KMS-11 (cell line): ENCODE measurements around the gene WDPCP.

Experiments used
- H2AFZ ChIP-seq: fragments of 200-600 bp; sonication (generic); 2 replicates; pipeline ENCODE4 v1.6.1; 2016; ENCODE audit warnings: antibody characterized with exemption, mixed run types, low read depth
- H3K27ac ChIP-seq: fragments of 200-600 bp; sonication (generic); 2 replicates; pipeline ENCODE4 v1.6.1; 2016; ENCODE audit warnings: mild to moderate bottlenecking, mixed run types
- H3K27me3 ChIP-seq: fragments of 200-600 bp; sonication (generic); 2 replicates; pipeline ENCODE4 v1.6.1; 2017; ENCODE audit warnings: mild to moderate bottlenecking, low read depth, mixed run types, moderate library complexity; ENCODE audit not compliant: insufficient read depth
- H3K36me3 ChIP-seq: fragments of 200-600 bp; sonication (generic); 2 replicates; pipeline ENCODE4 v1.6.1; 2017; ENCODE audit warnings: mild to moderate bottlenecking, mixed run types; ENCODE audit not compliant: insufficient read depth
- H3K4me1 ChIP-seq: fragments of 200-600 bp; sonication (generic); 2 replicates; pipeline ENCODE4 v1.6.1; 2016; ENCODE audit warnings: mild to moderate bottlenecking, low read depth, mixed run types; ENCODE audit not compliant: poor library complexity, severe bottlenecking
- H3K4me2 ChIP-seq: fragments of 200-600 bp; sonication (generic); 2 replicates; pipeline ENCODE4 v1.7.0; 2016; ENCODE audit warnings: mild to moderate bottlenecking, mixed run types
- H3K4me3 ChIP-seq: fragments of 200-600 bp; sonication (generic); IDR thresholded peaks from 2 replicates; pipeline ENCODE4 v1.6.1; 2017; ENCODE audit warnings: low read depth, low read length, mixed read lengths; ENCODE audit not compliant: insufficient read depth
- H3K79me2 ChIP-seq: fragments of 200-600 bp; sonication (generic); 2 replicates; pipeline ENCODE4 v1.6.1; 2016; ENCODE audit warnings: low read depth, mixed run types; ENCODE audit not compliant: insufficient read depth
- H3K9ac ChIP-seq: fragments of 200-600 bp; sonication (generic); 2 replicates; pipeline ENCODE4 v1.6.1; 2016; ENCODE audit warnings: mild to moderate bottlenecking, mixed run types
- H4K20me1 ChIP-seq: fragments of 200-600 bp; sonication (generic); 2 replicates; pipeline ENCODE4 v1.6.1; 2016; ENCODE audit warnings: mild to moderate bottlenecking, mixed run types; ENCODE audit not compliant: insufficient read depth
- TF ChIP-seq, protein P1 (sequence below): fragments of 200-600 bp; sonication (generic); conservative IDR thresholded peaks from 2 replicates; pipeline ENCODE4 v1.6.1; 2017; ENCODE audit warnings: low read depth, mild to moderate bottlenecking, antibody characterized with exemption, low read length, moderate library complexity, mixed read lengths

Gene WDPCP

DNA sequence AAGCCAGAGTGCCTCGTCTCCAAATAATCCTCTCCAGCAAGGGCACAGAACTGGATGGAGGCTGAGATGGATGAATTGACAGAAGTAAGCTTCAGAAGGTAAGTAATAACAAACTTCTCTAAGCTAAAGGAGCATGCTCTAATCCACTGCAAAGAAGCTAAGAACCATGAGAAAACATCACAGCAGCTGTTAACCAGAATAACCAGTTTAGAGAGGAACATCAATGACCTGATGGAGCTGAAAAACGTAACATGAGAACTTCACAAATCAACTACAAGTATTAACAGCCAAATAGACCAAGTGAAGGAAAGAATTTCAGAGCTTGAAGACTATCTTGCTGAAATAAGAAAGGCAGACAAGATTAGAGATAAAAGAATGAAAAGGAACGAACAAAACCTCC, 32.3 kb downstream of the WDPCP start:
- TF ChIP-seq, protein P1, sequence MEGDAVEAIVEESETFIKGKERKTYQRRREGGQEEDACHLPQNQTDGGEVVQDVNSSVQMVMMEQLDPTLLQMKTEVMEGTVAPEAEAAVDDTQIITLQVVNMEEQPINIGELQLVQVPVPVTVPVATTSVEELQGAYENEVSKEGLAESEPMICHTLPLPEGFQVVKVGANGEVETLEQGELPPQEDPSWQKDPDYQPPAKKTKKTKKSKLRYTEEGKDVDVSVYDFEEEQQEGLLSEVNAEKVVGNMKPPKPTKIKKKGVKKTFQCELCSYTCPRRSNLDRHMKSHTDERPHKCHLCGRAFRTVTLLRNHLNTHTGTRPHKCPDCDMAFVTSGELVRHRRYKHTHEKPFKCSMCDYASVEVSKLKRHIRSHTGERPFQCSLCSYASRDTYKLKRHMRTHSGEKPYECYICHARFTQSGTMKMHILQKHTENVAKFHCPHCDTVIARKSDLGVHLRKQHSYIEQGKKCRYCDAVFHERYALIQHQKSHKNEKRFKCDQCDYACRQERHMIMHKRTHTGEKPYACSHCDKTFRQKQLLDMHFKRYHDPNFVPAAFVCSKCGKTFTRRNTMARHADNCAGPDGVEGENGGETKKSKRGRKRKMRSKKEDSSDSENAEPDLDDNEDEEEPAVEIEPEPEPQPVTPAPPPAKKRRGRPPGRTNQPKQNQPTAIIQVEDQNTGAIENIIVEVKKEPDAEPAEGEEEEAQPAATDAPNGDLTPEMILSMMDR, result no peak
- Histone ChIP-seq H2AFZ (no peak overlapping the region), H3K36me3 (no peaks in the 10 kb centered on the region), H3K27me3 (no peaks in the 10 kb centered on the region), H3K27ac (no peak overlapping the region), H3K4me3 (no peak overlapping the region), H3K79me2 (no peaks in the 10 kb centered on the region), H3K9ac (no peak overlapping the region), H3K4me1 (no peaks in the 10 kb centered on the region), H3K4me2 (no peak overlapping the region), H4K20me1 (no peaks in the 10 kb centered on the region)

DNA sequence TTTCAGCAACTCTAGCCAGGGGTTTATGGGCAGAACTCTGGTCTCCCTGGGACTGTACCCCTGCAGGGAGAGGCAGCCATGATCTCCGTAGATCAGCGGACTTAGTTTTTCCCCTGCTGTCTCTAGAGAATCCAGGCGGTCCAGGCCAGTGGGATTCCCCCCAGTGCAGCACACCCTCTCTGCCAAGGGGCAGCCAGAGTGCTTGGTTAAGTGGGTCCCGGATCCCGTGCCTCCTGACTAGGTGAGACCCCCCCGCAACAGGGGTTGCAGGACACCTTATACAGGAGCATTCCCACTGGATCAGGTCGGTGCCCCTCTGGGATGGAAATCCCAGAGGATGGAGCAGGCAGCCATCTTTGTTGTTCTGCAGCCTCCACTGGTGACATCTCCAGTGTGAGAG, 33.0 kb downstream of the WDPCP start:
- Histone ChIP-seq H3K36me3 (no peaks in the 10 kb centered on the region), H4K20me1 (no peaks in the 10 kb centered on the region), H3K27me3 (no peaks in the 10 kb centered on the region), H3K9ac (no peak overlapping the region), H3K27ac (no peak overlapping the region), H2AFZ (no peak overlapping the region), H3K4me1 (no peaks in the 10 kb centered on the region), H3K4me2 (no peak overlapping the region), H3K79me2 (no peaks in the 10 kb centered on the region), H3K4me3 (no peak overlapping the region)
- TF ChIP-seq, protein P1, result no peak

DNA sequence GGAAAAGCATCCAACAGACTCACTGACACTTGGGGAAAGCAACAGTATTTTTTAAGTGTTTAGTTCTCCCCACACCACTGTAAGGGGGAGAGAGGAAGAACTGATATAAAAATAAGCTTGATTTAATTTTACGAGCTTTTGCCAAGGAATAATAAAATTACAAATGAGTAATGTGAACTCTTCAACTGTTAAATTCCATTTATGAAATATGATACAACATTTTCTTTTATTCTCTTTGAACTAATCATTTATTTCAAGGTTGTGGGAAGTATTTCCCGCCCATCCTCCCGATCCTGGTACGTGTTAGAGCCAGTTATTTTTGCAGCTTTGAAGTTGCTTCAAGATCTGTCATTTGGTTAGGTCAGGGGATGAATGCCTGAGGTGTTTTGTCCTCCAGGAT, 35.2 kb downstream of the WDPCP start:
- H4K20me1 ChIP-seq, result no peaks in the 10 kb centered on the region
- H3K36me3 ChIP-seq, result no peaks in the 10 kb centered on the region
- TF ChIP-seq, protein P1, result no peak
- H3K27me3 ChIP-seq, result no peaks in the 10 kb centered on the region
- H3K4me1 ChIP-seq, result no peaks in the 10 kb centered on the region
- H3K4me3 ChIP-seq, result no peak overlapping the region
- no peaks in the 10 kb centered on the region for H3K79me2 ChIP-seq
- no peak overlapping the region for H3K4me2 ChIP-seq
- no peak overlapping the region for H3K27ac ChIP-seq
- H3K9ac ChIP-seq, result no peak overlapping the region
- H2AFZ ChIP-seq, result no peak overlapping the region

DNA sequence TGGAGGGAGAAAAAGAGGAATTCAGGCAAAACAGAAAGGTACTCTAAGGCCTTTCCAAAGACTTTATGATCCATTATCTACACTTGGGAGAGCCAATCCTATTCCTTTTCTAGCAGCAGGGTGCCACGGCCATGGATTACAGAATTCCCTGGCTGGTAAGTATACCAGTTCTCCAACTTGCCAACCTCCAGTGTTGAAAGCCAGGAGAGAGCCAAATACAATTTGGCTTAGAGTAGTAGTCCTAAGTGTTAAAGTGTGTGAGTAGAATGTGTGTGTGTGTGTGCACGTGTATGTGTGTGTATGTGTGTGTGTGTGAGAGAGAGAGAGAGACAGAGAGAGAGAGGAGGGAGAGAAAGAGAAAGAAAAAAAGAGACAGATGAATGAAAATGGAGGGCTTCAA, 43.3 kb downstream of the WDPCP start:
- H3K36me3 ChIP-seq, result no peaks in the 10 kb centered on the region
- no peak overlapping the region for H2AFZ ChIP-seq
- H3K27ac ChIP-seq, result no peak overlapping the region
- H3K4me3 ChIP-seq, result no peak overlapping the region
- H3K27me3 ChIP-seq, result no peaks in the 10 kb centered on the region
- H3K4me2 ChIP-seq, result no peak overlapping the region
- H3K9ac ChIP-seq, result no peak overlapping the region
- H3K79me2 ChIP-seq, result no peaks in the 10 kb centered on the region
- H3K4me1 ChIP-seq, result peaks cover 5% of the 10 kb centered on the region
- TF ChIP-seq, protein P1, result no peak
- no peaks in the 10 kb centered on the region for H4K20me1 ChIP-seq
